LHCN-M2 (cell line): ENCODE results near the gene CLIC3. TPM values are rescaled to one million over a fixed set of nuclear protein-coding genes. Genes with fewer than 3 reads are reported as not detected.
"Not testable (repeated sequence)": the region's sequence is repeated elsewhere in the genome, so short reads cannot be mapped to it uniquely, and the experiment has no call there.

Source experiments
- DNase-seq: peaks from one replicate; pipeline ENCODE4 v3.0.0-alpha.2; 2012; ENCODE audit warnings: low read depth
- polyA plus RNA-seq: library from polyadenylated mRNA; unstranded; fragments of >200 nt; gene quantifications from one replicate; pipeline ENCODE4 v1.2.1, GENCODE V29; 2012; ENCODE audit warnings: missing spikeins
- total RNA-seq: library from RNA; depleted of rRNA; stranded (reverse); fragments of >200 nt; gene quantifications from 2 replicates; pipeline ENCODE4 v1.2.3, GENCODE V29; 2014; rRNA removed

Gene CLIC3
- 0.52 TPM in 1 of 2 replicates, not detected in the other for total RNA-seq
- 1.6 TPM for polyA plus RNA-seq

- DNase-seq = no peak
These were observed at the start of gene CLIC3 for GRCh38 chr9:136996361-136997292. Gene CLIC3, minus strand, starts transcription at chr9:136996568. Its CDS starts 25 bp downstream, at chr9:136996543.

GRCh38 chr9:137045294-137046087, 49.1 kb upstream of the CLIC3 start:
- no peak for DNase-seq

GRCh38 chr9:137044502-137045177, 48.3 kb upstream of the CLIC3 start:
- DNase-seq = no peak

GRCh38 chr9:137044037-137044436, 47.7 kb upstream of the CLIC3 start:
- no peak for DNase-seq

GRCh38 chr9:137042751-137043727, 46.7 kb upstream of the CLIC3 start:
- DNase-seq = no peak

GRCh38 chr9:137041124-137041523, 44.8 kb upstream of the CLIC3 start:
- no peak for DNase-seq

GRCh38 chr9:137040568-137040967, 44.2 kb upstream of the CLIC3 start:
- no peak for DNase-seq

GRCh38 chr9:137039611-137040366, 43.4 kb upstream of the CLIC3 start:
- DNase-seq = no peak

- DNase-seq = no peak
These were observed 42.5 kb upstream of the CLIC3 start for GRCh38 chr9:137038916-137039315.

GRCh38 chr9:137037483-137037882, 41.1 kb upstream of the CLIC3 start:
- DNase-seq = no peak

GRCh38 chr9:137037035-137037434, 40.7 kb upstream of the CLIC3 start:
- no peak for DNase-seq

GRCh38 chr9:137035937-137036336, 39.6 kb upstream of the CLIC3 start:
- no peak for DNase-seq

GRCh38 chr9:137035507-137035834, 39.1 kb upstream of the CLIC3 start:
- no peak for DNase-seq

- peak; percentile 59 for DNase-seq
These were observed 38.5 kb upstream of the CLIC3 start for GRCh38 chr9:137034709-137035506.

- no peak for DNase-seq
These were observed 37.8 kb upstream of the CLIC3 start for GRCh38 chr9:137034039-137034708.

GRCh38 chr9:137033481-137033880, 37.1 kb upstream of the CLIC3 start:
- DNase-seq = not testable (repeated sequence)

GRCh38 chr9:137032858-137033257, 36.5 kb upstream of the CLIC3 start:
- no peak for DNase-seq

- no peak for DNase-seq
These were observed 35.7 kb upstream of the CLIC3 start, which contains the start of gene FUT7 for GRCh38 chr9:137031904-137032640. Gene FUT7, minus strand, starts transcription at chr9:137032088. Its CDS starts 97 bp downstream, at chr9:137031991.
